MCF 10A (cell line): ENCODE results near the gene SPON1. TPM values are rescaled to one million over a fixed set of nuclear protein-coding genes. Genes with fewer than 3 reads are reported as not detected.

Source experiments
- BruUV-seq: library from RNA; stranded (reverse); fragments of 400-500 nt; replicated peaks from 2 replicates; lab custom pipeline; 2021; lab: Mats Ljungman, UMichigan
- CTCF ChIA-PET: fragments of 300-600 bp; sonication (Branson Sonifier 250); formaldehyde crosslinking; extraction: SDS; loops from one replicate; lab custom pipeline; 2021; ENCODE audit warnings: antibody characterized with exemption, inconsistent platforms; lab: Yijun Ruan, JAX
- POLR2A ChIA-PET: fragments of 300-600, 350-650 bp; sonication (Branson Sonifier 250); formaldehyde crosslinking; extraction: SDS; loops from one replicate; lab custom pipeline; 2020; ENCODE audit warnings: antibody characterized with exemption, inconsistent platforms; lab: Yijun Ruan, JAX
- DNase-seq: peaks from one replicate; pipeline ENCODE4 v3.0.0-alpha.2; 2018; ENCODE audit not compliant: unreplicated experiment
- H3K27ac Mint-ChIP-seq: one replicate; pipeline ENCODE4 v1.8.0; 2022; ENCODE audit warnings: mild to moderate bottlenecking, low read depth, mixed read lengths; ENCODE audit not compliant: unreplicated experiment
- H3K27me3 Mint-ChIP-seq: one replicate; pipeline ENCODE4 v1.8.0; 2022; ENCODE audit warnings: mixed read lengths; ENCODE audit not compliant: insufficient read depth, unreplicated experiment
- H3K36me3 Mint-ChIP-seq: one replicate; pipeline ENCODE4 v1.8.0; 2022; ENCODE audit warnings: mild to moderate bottlenecking, moderate library complexity, mixed read lengths; ENCODE audit not compliant: insufficient read depth, unreplicated experiment
- H3K4me1 Mint-ChIP-seq: one replicate; pipeline ENCODE4 v1.8.0; 2022; ENCODE audit warnings: mixed read lengths; ENCODE audit not compliant: insufficient read depth, unreplicated experiment
- H3K4me3 Mint-ChIP-seq: one replicate; pipeline ENCODE4 v1.8.0; 2022; ENCODE audit warnings: mild to moderate bottlenecking, moderate library complexity, mixed read lengths; ENCODE audit not compliant: unreplicated experiment
- H3K9me3 Mint-ChIP-seq: one replicate; pipeline ENCODE4 v1.8.0; 2022; ENCODE audit warnings: mixed read lengths; ENCODE audit not compliant: unreplicated experiment
- CTCF ChIP-seq: fragments of 200-600 bp; IDR thresholded peaks from one replicate; pipeline ENCODE4 v1.8.0; 2022; ENCODE audit warnings: antibody characterized with exemption, mild to moderate bottlenecking; ENCODE audit not compliant: unreplicated experiment
- intact Hi-C: fragments of 100-400 bp; cut with micrococcal nuclease; formaldehyde crosslinking; loops from 2 replicates; pipeline ENCODE4 v1.14.1; 2022
- total RNA-seq: library from RNA; stranded (reverse); gene quantifications from 2 replicates; pipeline ENCODE4 v1.2.3, GENCODE V29; 2022

Gene SPON1
- total RNA-seq, 1 experiment from 2014 or later, result not detected

- H3K27me3 Mint-ChIP-seq, result peaks cover 93% of the 10 kb centered on the region
- H3K36me3 Mint-ChIP-seq, result no peaks in the 10 kb centered on the region
- no peaks in the 10 kb centered on the region for H3K4me1 Mint-ChIP-seq
- H3K4me3 Mint-ChIP-seq, result no peak overlapping the region
- no peak overlapping the region for H3K27ac Mint-ChIP-seq
- BruUV-seq, result no TSS peak
- intact Hi-C loops, result no loop called here
- no peak for DNase-seq
- ChIA-PET CTCF (interaction anchor here (0.6 to 4.8 kb wide), 10 partner anchors 8 to 371 kb away, joined by 3 to 29 read pairs (median 3); no protein-coding TSS in a partner anchor), POLR2A (no interaction called here)
- no peak for TF ChIP-seq CTCF
- H3K9me3 Mint-ChIP-seq, result no peaks in the 10 kb centered on the region
These were observed 1.6 kb downstream of the SPON1 start for GRCh38 chr11:13963949-13964770.

- CTCF ChIA-PET, result interaction anchor here (0.6 to 4.8 kb wide), 11 partner anchors 9 to 370 kb away, joined by 3 to 29 read pairs (median 3); no protein-coding TSS in a partner anchor
- no peak for DNase-seq
- intact Hi-C loops, result no loop called here
- no peaks in the 10 kb centered on the region for H3K36me3 Mint-ChIP-seq
- H3K4me3 Mint-ChIP-seq, result no peak overlapping the region
- BruUV-seq, result no TSS peak
- H3K9me3 Mint-ChIP-seq, result no peaks in the 10 kb centered on the region
- no peak overlapping the region for H3K27ac Mint-ChIP-seq
- POLR2A ChIA-PET, result no interaction called here
- no peak for TF ChIP-seq CTCF
- H3K27me3 Mint-ChIP-seq, result peaks cover 93% of the 10 kb centered on the region
- H3K4me1 Mint-ChIP-seq, result no peaks in the 10 kb centered on the region
These were observed 2.2 kb downstream of the SPON1 start for GRCh38 chr11:13964771-13965074.

- Mint-ChIP-seq H3K36me3 (no peaks in the 10 kb centered on the region), H3K4me3 (no peak overlapping the region), H3K4me1 (no peaks in the 10 kb centered on the region), H3K27ac (no peak overlapping the region), H3K27me3 (peaks cover 93% of the 10 kb centered on the region), H3K9me3 (no peaks in the 10 kb centered on the region)
- BruUV-seq, result no TSS peak
- ChIA-PET CTCF (interaction anchor here (0.6 to 4.8 kb wide), 8 partner anchors 9 to 225 kb away, joined by 3 to 29 read pairs (median 4); no protein-coding TSS in a partner anchor), POLR2A (no interaction called here)
- intact Hi-C loops, result no loop called here
- DNase-seq, result no peak
- no peak for TF ChIP-seq CTCF
These were observed 2.8 kb downstream of the SPON1 start for GRCh38 chr11:13965337-13965736.

- H3K36me3 Mint-ChIP-seq, result no peaks in the 10 kb centered on the region
- intact Hi-C loops, result no loop called here
- TF ChIP-seq CTCF, result no peak
- no peak overlapping the region for H3K27ac Mint-ChIP-seq
- BruUV-seq, result no TSS peak
- peaks cover 93% of the 10 kb centered on the region for H3K27me3 Mint-ChIP-seq
- H3K9me3 Mint-ChIP-seq, result no peaks in the 10 kb centered on the region
- H3K4me1 Mint-ChIP-seq, result no peaks in the 10 kb centered on the region
- ChIA-PET POLR2A (no interaction called here), CTCF (interaction anchor here (1.0 to 4.8 kb wide), 4 partner anchors 10 to 183 kb away, joined by 3 to 29 read pairs (median 14); no protein-coding TSS in a partner anchor)
- no peak overlapping the region for H3K4me3 Mint-ChIP-seq
- DNase-seq, result no peak
These were observed 3.5 kb downstream of the SPON1 start for GRCh38 chr11:13966013-13966412.
